ENCODE measurements around the gene BCL2L13.
"Not testable (repeated sequence)": the region's sequence is repeated elsewhere in the genome, so short reads cannot be mapped to it uniquely, and the experiment has no call there.

Gene BCL2L13

DNA sequence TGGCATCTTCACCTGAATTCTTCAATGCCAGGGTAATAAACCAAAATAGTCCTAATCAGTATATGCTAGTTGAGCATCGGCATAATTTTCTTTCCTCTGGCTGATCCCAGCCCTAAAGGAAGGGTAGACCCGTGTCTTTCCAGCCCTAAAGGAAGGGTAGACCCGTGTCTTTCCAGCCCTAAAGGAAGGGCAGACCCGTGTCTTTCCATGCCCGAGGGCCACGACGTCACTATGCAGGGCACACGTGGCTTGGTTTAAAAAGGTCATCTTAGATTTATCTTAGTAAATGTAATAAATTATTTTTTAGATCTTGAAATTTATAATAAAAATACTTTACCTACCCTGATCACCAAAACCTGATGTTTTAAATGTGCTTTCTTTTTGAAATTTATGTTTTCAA, 90.2 kb downstream of the BCL2L13 start:
- DNase-seq, result no peak

GRCh38 chr22:17729561-17729960, 91.0 kb downstream of the BCL2L13 start:
- DNase-seq, result no peak

DNA sequence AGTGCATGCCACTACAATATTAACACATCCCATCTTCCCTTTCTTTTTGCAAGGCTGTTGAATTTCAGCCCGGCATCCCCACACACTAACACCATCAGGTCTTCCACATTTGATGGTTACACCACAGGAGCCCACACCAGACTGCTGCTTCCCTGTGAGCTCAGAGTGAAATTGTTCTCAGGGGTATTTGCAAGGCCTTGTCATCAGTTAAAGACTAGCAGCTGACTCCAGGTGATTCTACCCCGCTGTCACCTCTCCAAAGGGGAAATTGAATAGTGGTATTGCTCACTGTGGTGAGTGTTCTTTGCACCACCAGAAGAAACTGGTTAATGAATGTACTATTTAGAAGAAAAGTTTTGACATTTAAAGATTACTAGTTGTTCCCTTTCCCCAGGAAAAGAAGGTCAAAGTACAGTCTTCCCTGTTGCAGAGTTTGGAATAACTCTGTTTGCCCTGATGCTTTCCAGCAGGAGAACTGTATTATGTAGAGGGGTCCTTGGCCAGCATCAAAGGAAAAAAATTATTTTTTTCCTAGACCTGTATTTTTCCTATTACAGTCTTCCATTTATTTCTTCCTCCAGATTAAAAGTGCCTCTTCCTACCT, 93.8 kb downstream of the BCL2L13 start:
- DNase-seq, result no peak

DNA sequence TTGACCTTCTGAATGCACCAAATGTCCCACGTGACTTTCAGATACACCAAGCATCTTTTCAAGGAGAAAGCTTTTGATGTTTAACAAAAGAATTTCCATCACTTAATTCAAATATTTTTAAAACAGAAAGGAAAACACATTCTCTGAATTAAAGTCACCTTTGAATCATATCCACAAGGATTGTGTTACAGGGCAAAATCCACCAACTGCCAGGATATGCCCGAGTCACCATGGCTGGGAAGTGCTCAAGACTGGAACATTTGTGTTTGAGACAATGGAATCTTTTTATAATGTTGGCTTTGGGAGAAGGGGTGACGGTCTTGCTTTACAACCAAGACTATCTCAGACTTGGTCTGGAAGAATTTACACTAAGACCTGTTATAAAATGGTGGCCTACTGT, 94.9 kb downstream of the BCL2L13 start:
- DNase-seq, result no peak

DNA sequence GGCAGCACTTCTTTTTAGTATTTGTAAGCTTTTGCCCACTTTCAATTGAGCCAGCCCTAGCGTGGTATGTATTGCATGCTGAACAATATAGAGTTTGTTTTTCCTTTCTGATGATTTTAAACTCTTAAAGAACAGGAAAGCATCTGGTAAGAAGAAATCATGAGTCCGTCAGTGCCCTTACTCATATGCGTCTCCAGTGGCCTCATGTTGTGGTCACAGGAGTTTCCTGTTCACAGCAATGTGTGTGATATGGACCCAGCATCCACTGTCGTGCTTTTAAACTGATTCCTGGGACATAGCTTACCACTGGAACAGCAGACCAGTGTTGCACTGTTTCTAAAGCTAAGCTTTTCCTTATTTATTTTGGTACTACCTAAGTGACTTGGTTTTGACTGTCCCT, 95.6 kb downstream of the BCL2L13 start:
- DNase-seq, result no peak

DNA sequence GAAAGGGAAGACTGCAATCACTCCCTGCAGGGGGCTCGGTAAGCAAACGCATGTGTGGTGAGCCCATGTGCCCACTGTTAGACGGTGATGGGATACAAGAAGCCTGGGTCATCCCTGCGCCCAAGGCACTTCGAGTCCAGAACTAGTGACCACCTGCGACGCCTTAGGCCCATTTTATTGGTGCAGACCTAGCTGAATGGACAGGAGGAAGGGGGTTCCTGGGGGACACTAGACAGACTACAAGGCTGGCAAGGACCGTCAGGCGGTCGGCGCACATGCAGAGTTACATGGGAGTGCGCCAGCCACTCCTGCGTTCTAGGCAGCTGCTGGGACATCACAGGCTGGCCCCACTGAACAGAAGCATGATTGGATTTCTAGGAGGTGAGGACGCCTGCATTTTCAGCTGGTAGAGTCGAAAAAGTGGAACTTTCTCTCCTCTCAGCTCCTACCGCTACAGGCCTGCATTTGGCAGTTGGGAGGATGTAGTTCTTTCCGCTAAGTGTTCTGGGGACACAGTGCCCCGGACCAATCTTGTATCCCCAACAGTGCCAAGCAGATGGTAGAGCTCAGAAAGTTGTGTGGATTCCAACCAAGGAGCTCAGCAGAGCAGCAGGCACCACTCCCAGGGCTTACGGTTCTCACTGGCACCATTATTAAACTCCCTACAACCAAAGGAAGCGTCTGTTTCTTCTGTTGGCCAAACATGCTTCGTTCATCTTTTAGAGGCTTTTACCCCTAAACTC, 100.0 kb downstream of the BCL2L13 start:
- DNase-seq, result no peak

DNA sequence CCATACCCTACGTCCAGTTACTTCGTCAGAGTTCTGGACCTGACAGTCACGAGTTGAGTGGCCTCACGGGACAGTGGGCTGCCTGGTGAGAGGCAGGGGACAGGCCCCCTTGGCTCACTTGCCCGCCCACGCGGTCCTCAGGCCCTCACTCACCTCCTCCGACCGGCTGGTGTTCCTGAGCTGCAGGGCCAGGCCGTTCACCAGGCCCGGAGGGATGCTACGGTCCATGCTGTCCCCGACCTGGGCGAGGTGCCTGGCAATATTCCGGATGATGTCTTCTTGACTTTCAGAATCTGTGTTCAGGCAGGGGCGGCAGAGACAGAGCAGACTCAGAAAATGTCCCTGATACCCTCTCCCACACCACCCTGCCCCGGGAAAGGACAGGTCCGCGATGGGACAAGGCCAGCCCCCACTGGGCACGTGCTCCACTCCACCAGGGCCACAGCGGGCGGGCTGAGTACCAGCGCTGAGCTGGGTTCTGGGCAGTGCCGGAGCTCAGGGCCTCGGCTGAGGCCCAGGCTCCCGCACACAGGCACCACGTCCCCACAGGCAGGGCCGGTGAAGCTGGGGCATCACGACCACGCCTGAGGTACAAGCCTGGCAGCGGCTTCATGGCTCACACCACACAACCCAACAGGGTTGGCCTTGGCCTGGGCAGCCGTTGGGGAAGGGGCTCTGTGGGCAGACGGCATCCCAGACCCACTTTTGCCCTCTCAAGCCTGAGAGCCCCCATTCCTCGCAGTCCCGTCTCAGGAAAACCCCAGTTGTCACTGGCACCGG, 100.8 kb downstream of the BCL2L13 start:
- no peak for DNase-seq

- DNase-seq, result no peak
Observed at GRCh38 chr22:17741866-17742526, 103.4 kb downstream of the BCL2L13 start.

- DNase-seq, result peak; percentile 49
Observed at GRCh38 chr22:17742527-17742902, 104.0 kb downstream of the BCL2L13 start.

DNA sequence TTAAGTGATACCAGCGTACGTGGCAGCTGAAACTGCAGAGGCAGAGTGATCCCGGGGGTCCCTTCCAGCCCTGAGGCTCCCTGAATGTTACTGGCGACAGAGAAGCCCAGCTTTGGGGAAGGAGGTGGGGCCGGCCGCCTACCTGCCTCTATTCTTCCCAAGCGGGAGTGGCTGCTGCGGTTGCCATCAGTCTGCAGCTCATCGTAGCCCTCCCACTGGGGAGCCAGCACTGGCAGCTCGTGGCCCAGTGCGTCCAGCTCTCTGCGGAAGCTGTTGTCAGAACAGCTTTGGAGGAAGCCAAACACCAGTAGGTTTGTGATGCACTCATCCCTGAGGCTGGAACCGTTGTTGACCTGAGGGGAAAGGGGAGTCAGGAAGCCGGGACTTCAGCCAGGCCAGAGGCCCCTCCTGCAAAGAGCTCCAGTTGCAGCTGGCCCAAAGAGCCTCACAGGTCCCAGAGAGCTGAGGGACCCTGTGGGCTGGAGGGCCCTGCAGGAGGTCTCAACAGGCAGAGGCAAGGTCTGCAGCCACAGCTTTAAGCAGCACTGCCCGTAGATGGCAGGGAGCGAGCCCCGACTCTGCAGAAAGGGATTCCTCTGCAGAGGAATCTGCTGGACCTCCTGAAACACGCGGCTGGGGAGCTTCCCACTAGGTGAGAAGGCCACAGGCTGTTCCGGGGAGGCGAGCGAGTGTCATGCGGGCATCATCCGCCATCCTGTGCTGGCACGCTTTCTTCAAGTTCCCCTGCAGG, 105.3 kb downstream of the BCL2L13 start:
- no peak for DNase-seq

- DNase-seq, result no peak
Observed at GRCh38 chr22:17744430-17744829, 105.9 kb downstream of the BCL2L13 start.

DNA sequence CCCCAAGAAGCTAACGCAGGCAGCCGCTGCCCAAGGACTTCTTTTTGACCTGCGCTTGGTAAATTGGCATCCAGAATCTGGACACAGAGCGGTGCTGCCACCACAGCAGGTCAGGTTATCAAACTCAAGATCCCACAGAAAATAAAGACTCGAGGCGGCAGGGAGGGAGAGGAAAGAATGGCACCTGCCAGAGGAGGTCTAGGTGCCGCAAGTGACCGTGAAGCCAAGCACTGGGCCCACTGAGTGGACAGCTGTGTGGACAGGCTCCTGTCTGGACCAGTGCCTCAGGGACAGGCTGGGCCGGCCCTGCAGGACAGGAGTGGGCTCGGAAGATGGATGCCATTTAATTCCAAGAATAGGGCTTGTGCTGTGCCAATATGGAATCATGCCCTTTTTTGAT, 108.4 kb downstream of the BCL2L13 start:
- no peak for DNase-seq

DNA sequence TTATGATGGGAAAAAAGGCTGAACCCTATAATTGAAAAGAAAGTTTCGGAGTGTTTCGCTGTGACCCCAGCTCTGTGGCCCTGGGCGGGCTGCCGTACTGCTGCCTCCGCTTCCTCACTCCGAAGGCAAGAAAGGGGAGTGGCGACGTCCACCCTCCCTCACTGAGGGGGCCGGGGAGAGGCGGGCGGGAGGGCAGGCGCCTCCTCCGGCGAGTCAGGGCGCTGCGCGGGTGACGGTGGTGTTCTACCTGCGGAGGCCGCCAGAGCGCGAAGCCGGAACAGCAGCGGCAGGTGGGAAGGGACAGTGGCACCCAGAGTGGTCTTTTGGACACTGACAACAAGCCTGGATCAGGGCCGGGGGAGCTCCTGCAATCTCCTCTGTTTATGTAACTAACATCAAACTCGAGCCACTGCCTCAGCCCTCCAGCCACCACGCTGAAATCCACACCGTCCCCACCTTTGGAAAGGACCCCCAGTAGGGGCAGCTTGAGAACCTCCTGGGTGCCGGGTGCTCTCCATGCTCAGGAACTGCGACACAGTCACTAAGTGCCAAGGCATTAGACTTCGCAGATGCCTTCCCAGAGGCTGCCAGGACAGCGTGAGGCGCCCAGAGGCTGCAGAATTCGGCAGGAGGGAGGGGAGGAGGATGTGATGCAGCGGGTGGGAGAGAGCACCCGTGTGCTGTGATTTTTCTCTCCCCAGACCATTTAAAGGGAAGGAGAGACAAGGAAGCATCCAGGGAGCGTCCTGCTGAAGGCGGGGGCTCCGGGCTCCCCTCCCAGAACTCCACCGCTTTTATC, 110.2 kb downstream of the BCL2L13 start:
- DNase-seq, result no peak

DNA sequence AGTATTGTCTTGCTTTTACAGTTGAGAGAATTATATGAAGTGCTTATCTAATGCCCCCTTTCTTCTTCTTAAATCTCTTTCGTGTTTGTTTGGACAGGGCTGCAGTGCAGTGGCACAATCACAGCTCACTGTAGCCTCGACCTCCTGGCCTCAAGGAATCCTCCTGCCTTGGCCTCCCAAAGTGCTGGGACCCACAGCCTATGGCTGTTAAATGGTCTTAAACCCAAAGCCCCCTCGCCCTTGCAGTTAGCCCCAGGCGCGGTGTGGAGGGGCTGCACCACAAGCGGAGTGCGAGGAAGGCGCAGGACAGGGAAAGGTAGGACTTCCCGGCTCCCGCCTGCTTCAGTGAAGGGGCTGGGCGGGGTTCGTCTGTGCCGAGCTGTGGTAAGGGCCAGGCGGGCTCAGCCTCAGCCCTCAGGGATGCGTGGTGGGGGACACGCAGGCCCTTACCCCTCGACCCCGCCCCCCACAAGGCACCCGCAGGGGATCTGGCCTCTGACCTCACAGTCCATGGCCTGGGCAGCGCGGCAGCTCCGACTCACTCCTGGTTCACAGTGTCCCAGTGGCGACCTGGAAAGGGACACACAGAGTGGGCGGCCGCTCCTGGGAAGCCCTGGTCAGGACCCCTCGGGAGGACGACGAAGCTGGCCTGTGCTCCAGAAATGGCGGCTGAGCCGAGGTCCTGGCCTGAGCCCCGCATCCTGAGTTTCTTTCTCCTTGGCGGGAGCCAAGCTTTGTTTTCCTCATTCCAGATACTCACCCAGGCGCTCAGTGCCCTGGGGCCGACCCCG, 111.2 kb downstream of the BCL2L13 start:
- DNase-seq, result no peak

GRCh38 chr22:17751596-17751995, 113.0 kb downstream of the BCL2L13 start:
- DNase-seq, result no peak

- DNase-seq, result no peak
Observed at GRCh38 chr22:17753401-17753989, 114.9 kb downstream of the BCL2L13 start.

- no peak for DNase-seq
Observed at GRCh38 chr22:17754233-17754925, 115.8 kb downstream of the BCL2L13 start.

GRCh38 chr22:17761138-17761488, 122.6 kb downstream of the BCL2L13 start:
- no peak for DNase-seq

DNA sequence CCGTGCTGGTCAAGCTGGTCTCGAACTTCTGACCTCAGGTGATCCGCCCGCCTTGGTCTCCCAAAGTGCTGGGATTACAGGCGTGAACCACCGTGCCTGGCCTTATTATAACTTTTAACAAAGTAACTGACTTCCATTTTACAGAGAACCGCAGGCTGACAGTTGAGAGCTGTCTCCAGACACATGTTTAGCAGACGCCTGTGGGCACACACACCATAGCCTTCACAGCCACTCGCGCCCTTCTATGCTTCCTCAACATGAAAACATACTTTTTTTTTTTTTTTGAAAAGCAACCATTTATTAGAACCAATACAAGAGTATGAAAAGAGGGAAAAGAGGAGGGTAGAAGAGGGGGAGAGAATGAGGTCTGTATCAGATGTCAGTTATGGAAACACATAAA, 124.9 kb downstream of the BCL2L13 start:
- DNase-seq, result not testable (repeated sequence)

GRCh38 chr22:17764036-17764435, 125.5 kb downstream of the BCL2L13 start:
- no peak for DNase-seq

All from effector CD8-positive, alpha-beta T cell (primary cell).